GM18502 (cell line): Measurements from ENCODE around the gene DCP2.

Experiments
- ATAC-seq: cut with Tn5 transposase; IDR thresholded peaks from one replicate; pipeline ENCODE4 v1.9.1; 2021; ENCODE audit warnings: mild to moderate bottlenecking; ENCODE audit not compliant: unreplicated experiment, poor library complexity

Gene DCP2

DNA sequence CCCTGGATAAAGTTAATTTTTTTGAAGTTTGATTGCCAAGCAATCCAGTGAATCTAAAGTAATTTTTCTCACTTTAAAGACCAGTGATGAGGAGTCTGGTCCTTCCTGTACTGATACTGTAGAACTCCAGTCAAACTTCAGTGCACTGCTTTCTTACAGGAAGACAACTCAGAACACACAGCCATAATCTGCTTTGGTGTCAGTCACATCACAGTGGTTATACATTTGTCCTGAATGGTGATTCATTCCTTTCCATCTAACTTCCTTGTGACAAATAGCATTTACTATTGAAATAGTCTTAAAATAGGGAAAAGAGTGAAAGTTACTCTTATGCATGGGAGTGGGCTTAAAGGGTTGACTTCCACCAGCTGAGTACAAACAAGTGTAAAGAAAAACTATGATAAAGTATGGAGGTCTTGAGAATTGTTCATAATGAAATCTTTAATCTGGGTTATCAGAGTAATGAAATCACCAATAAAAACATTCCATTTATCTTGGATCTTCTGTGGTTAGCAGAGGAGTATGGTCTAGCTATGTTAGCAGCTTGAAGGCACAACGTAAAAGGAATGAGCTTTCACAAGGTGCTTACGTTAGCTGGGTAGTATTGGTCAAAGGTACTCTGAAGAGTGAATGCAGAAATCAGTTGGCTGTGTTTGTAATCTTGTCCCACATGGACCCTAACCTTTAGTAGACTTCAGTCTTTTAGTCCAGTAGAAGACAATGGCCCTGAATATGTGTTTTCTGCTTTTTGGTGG, 41.5 kb downstream of the DCP2 start:
- ATAC-seq: no peak

DNA sequence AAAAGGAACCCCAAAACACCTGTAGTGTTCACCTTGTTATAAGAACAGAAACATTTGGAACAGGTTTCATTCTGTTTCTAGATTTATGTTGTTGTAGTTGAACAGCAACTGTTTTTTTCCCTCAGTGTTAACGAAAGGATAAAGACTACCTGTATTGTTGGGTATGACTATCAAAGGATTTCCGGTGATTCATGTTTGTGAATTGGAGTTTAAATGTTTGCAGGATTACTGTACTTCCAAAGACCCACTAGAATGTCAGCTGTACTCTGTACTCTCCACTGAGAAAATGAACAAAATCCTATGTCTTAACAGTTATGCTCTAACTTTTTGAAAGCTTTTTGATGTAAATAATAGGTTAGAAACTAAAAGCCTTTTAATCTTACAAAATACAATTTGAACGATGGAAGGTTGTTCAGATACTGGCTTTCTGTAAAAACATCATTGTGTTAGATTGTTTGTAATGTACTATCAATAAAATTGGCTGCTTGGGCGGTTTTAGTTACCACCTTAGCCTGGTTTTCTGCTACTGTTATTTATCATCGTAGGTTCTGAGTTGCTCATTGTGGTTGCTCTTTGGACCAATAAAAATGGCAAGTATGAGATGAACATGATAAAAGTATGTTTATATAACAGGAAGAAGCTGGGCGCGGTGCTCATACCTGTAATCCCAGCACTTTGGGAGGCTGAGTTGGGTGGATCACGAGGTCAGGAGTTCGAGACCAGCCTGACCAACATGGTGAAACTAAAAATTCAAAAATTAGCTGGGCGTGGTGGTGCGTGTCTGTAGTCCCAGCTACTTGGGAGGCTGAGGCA, 44.1 kb downstream of the DCP2 start:
- no peak for ATAC-seq

DNA sequence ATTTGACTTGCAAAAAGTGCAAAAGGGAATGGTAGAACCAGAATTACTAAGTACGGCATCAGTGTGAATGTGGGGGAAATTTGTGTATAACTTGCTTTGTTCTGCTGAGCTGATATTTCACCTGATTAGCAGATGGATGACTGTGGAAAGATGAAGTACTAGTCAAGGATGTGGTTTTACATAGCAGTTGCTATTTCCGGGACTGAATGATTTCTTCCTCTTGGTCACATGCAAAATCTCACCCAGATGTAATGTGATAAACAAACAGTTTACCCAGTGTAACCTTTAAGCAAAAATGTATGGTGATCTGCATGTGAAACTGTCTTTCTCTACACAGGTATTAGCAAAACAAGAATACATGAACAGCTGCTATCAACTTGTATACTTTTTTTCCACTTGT, 46.1 kb downstream of the DCP2 start:
- peak; percentile 71 for ATAC-seq

DNA sequence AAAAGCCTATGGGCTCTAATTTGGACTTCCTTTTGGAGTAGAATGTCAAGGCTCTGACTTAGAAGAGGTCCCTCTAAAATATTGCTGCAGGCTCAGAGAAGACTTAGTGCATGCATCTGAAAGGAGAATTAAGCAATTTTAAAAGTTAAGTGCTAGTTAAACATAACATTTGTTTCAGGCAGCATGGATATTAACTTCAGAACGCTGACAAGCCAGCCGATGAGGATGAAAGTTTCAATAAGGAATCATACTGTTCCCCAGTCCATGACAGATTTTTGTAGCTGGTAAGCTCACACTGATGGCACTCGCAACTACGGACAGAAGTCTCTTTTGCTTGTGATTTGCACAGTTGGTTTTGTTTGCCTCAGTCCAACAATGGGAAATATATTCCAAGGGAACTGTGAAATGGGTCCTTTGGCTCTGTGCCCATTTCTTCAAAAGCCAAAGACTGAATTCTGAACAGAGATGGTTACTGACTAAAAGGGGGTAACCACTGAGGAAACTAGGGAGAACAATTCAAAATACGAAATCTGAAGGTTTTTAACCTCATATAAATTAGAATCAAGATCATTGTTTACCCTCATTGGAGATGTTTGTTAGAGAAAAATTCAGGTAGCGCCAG, 47.6 kb downstream of the DCP2 start:
- no peak for ATAC-seq

DNA sequence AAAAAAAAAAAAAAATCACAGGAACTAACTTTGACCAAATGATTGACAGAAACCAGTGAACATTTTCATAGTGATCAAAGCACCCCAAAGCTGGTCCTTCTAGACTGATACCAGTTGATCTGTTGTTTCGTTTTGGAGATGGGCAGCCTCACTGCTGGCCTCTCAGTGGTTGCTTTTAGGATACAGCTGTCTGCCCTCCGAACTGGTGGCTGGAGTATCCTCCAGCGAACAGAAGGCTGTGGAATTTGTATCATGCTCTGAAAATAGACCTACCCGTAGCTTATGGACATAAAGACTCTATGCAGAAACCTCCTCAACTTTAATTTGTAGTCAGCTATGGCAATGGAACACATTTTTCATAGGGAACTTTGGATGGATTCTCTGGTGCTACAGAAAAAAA, 49.0 kb downstream of the DCP2 start:
- ATAC-seq: no peak

DNA sequence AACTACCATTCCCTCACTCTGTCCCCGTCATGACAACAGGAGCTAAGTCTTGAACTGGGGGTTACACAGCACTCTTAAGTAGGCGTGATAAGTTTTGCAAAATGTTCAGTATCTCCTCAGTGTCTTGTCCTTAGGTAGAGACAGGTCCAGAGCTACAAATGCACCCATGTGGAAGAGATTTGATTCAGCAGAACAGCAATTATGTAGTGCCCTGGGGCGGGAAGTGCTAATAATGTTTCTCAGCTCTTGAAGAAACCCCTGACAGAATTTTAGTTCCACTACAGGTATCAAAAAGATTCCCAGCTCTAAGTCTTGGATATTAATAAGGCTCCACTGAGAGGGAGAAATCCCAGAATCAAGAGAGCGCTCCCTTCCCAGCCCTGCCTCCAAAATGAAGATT, 49.6 kb downstream of the DCP2 start:
- no peak for ATAC-seq

DNA sequence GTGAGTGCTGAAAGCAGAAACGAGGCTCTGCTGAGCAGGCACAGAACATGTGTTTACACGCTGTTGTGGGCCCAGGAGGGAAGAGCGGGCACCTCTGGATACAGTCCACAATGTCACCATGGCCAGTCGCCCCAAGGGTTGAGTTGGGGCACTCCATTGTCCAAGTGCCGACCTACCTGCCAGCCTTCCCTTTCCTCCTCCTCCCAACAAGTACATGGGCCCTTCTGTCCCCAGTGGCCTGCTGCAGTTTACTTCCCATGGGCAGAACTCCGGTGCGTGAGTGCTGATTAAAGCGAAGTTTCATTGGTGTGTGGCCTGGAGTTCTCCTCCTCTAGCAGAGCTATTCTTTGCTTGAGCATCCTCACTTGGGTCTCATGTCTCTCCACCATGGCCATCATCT, 50.4 kb downstream of the DCP2 start:
- ATAC-seq: no peak

DNA sequence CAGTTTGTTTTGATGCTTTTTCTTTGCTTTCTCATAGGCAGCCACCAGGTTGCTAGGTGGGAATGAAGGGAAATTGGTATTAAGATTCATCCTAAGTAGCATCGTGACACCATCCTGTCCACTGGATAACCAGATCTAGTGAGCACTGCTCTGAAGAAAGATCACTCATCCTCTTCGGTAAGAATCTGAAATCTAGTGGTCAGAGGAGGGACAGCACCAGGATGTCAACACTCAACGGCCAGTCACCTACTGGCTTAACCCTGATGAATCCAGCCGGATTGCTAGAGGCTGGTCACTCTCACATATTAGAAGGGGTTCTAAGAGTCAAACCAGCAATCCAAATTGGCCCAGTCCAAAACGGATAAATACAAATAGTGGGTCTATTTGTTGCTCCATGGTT, 50.8 kb downstream of the DCP2 start:
- no peak for ATAC-seq

DNA sequence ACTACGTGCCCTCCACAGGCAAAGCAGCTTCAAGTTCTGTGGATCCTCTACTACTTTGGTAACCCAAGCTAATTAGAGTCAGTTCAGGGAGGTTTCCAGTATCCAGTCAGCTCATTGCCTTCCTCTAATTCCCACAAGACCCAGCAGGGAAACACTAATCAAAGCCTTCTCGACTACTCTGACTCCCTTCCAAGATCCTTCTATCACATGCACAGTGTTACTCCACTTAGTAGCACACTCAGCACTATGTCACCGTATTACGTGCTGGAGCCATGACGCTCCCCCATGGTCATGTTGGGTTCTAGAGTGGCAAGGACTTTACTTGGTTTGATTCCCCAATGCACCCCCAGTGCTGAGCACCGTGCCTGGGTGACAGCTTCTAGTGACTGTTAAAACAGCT, 53.0 kb downstream of the DCP2 start:
- no peak for ATAC-seq

DNA sequence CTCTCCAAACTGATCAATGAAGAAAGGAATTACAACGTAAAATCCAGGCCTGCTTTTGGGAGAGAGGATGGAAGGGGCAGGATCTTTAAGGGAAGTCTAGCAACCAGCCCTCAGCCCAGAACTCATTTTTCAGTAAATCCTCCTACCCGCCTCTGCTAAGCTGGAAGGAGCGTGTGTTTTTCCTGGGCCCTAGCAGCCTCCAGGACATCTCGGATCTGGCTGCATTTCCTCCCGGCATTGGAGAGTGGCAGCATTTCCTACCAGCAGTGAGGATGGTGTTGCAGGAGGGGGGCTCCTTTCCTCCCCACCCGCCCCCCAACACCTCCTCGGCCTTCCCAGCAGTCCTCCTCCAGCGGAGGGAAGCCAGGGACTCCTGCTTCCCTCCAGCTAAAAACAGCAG, 54.5 kb downstream of the DCP2 start:
- no peak for ATAC-seq

DNA sequence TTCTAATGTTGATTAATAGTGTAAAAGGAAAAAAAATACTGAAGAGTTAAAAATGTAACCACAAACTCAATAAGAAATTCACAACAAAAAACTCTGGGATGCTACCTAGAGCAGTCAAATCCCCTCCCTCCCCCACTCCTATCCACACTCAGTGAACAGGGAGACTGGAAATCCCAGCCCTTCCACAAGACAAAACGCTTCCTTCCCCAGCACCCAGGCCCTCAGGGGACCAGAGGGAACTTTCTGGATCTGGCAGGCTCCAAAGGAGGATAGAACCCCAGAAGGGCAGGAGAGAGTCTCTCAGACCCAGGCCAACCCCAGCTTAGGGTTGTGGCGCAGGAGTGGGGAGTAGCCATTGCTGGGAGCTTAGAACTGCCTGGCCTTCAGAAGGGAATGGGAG, 55.0 kb downstream of the DCP2 start:
- no peak for ATAC-seq

DNA sequence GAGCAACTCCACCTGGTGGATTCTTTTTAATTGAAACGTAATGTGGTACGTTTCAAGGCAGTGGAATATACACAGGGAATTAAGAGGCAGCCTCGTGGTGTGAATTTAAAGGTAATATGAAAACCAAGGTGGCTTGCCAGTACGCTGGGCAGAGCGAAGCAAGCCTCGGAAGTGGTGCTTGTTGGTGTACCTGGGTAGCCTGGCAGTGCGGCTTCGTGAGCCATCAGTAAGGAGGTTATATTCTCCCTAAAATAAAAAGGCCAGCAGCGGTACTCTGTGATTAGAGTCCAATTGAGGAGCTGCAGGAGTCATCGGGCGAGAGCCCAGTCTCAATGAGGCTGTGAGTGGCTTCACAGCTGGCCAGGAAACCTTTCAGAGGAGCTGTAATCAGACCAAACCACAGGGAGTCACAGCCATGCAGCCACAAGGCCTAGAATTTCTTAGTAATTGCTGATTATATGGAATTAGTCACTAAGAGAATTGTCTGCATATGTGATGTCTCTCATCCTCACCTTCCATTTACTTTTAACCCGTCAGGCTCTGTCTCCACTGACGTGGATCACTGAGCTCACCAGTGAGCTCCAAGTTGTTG, 57.7 kb downstream of the DCP2 start:
- no peak for ATAC-seq

DNA sequence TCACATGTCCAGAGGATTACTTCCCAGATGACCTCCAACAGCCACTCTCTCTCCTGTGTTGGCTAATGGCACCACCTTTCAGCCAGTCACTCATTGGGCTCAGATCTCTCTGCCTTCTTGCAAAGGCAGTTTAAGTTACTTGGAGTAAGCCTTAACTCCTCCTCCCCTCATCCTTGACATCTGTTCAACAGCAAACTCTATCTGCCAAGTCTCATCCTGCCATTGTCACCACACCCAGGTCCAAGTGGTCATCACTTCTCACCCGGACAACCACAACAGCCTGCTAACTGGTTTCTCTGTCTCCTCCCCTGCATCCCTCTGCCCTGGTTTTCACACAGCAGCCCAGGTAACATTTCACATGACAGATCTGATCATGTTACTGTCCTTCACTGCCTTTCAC, 58.5 kb downstream of the DCP2 start:
- ATAC-seq: no peak

DNA sequence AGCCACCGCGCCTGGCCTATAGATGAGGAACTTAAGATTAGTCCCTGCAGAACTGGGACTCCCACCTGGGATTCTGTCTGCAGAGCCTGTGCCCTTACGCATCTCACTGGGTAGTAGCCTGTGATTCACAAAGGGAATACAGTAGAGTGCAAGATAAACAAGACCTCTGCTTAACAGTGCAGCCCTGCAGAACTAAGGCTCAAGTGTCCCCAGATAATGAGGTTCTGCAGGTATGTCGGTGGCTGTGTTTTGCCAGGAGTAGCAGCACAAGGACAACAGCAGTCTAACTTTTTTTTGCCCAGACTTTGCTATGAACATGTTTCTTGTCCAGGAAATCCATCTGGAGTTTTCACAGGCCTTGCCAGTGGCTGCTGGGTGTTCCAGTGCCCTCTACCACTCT, 59.7 kb downstream of the DCP2 start:
- ATAC-seq: no peak

DNA sequence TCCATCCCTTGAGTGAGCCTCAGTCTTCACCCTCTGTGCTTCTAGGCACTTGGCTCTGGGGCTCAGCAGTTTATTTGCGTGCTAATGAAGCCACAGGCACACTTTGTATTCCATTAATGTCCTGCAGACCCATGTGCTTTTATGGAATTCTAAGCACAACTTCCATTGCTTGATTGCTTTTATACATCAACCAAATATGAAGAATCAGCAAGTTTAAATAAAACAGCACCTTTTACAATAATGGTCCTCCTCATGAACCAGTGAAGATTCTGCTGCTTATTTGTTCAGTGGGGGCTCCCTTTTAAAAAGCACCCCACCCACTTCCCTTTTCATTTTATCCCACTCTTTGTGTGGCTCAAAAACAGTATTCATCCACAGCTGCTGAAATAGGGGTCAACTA, 60.2 kb downstream of the DCP2 start:
- ATAC-seq: no peak

DNA sequence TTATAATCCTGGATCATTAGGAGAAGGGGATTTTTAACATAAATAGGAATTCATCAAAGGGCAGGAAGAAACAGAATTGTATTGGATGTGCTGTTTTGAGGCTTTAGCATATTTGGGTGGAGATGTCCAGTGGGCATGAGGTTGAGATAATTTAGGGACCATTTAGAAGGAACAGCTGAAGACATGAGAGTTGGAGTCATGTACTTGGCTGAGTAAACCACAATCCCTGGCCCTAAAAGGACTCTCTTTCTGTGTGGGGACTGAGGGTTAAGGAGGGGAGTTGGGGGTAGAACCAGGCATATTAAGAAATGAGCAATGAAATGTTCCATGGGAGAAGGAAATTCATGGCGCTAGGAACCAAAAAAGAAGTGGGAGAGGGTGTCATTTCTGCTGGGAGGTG, 61.5 kb downstream of the DCP2 start:
- ATAC-seq: no peak

DNA sequence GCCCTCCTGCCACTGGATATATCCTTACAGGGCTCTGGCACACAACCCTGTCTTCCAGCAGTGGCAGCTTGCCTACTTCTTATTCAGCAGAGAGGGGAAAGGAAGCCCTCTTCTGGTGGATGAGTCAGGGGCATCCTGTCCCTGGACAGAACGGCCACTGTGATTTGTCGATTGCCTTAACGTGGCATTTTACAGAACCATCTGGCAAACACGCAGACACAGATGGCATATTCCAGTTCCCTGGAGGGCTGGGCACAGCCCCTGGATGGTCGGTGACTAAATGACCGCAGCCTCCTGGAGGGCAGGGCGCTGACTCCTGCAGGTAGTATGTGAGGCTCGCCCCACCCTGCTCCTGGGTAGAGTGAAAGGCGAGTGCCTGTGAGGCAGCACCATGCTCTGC, 62.1 kb downstream of the DCP2 start:
- ATAC-seq: no peak

DNA sequence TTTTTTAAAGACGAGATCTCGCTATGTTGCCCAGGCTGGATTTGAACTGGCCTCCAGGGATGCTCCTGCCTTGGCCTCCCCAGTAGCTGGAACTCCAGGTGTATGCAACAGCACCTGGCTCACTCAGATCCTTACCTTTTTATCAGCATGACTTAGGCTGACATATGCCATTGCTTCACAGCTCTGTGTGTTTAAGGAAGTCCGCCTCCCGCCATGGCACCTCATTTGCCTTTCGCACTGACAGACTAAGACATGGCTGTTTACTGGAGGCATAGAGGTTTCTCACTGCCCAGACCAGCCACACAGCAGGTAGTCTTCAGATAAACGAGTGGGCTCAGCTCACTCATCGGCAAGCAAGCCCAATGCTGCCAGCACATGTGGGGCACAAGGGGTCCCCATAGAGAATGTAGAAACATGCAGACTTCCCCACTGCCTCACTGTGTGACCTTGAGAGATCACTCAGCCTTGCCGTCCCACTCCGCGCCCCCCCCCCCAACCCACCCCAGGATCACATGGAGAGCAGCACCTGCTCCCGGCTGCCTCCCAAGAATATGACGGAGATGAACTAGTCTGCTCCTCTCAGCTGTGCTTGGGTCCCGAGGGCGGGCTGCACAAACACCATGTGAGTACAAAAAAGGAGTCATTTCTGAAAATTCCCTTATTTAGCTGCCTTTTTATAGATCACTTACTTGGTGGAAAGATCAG, 62.8 kb downstream of the DCP2 start:
- ATAC-seq: no peak

DNA sequence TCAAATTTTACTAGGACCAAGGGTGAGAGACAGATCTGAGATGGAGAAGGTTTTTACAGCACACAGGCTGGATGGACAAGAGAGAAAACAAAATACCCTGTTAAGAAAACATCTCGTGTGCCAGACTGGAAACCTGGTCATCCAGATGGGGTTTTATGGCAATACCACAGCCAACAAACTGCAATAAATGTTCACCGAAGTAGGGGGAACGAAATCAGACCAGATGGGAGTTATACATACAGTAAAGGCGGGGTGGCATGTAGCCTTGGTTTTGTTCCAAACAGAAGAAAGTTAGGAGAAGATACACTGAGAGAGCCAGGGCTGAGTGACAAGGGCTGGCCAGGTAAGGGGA, 63.3 kb downstream of the DCP2 start:
- no peak for ATAC-seq

DNA sequence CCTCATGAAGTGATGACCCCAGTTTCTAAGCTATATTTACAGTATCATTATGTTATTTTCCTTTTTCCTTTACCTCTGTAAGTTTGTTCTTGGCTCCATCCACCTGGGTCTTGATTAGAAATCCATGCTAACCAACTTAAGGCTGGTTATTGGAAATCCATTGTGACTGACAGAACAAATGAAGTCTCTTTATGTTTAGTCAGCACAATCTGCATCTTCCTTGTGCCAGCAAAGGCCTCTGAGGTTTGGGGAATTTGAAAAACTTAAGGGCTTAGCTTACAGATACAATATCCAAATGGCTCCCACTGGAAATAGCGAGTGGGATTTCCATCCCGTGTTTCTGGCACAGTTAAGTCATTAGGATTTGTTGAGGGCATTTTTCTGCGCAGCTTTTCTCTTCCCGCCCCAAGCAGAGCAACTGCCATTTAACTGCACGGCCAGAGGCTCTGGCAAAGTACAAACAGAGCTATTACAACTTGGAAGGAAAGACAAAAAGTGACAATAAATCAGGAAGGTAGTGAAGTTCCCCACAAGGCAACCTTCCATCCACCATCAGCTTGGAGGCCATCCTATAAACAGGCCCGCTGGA, 64.2 kb downstream of the DCP2 start:
- ATAC-seq: no peak
